BLaER1 treated with 17β-estradiol and CSF1 and Interleukin-3, amounts not matched to agents 10 nM and 100 nM (cell line): ENCODE measurements around the gene CSNK1D.
A peak's percentile ranks its signal among the peaks of the same experiment; 100 is the strongest.

ENCODE experiments used
- H3K27ac ChIP-seq, 11 experiments: shearing (Covaris generic); formaldehyde crosslinking; 2 replicates each; pipeline ENCODE4 v1.8.1; 2022
- H3K27me3 ChIP-seq, 11 experiments: shearing (Covaris generic); formaldehyde crosslinking; 2 replicates each; pipeline ENCODE4 v1.8.1; 2022
- H3K36me3 ChIP-seq, 11 experiments: shearing (Covaris generic); formaldehyde crosslinking; 2 replicates each; pipeline ENCODE4 v1.8.1; 2022
- H3K4me1 ChIP-seq, 10 experiments: shearing (Covaris generic); formaldehyde crosslinking; 2 replicates each; pipeline ENCODE4 v1.8.1; 2022
- H3K4me2 ChIP-seq, 11 experiments: shearing (Covaris generic); formaldehyde crosslinking; 2 replicates each; pipeline ENCODE4 v1.8.1; 2022
- H3K4me3 ChIP-seq, 10 experiments: shearing (Covaris generic); formaldehyde crosslinking; 2 replicates each; pipeline ENCODE4 v1.8.1; 2022
- H3K9ac ChIP-seq, 11 experiments: shearing (Covaris generic); formaldehyde crosslinking; 2 replicates each; pipeline ENCODE4 v1.8.1; 2022
- H3K9me3 ChIP-seq, 11 experiments: shearing (Covaris generic); formaldehyde crosslinking; replicated peaks in 1 of 11; 2 replicates each; pipeline ENCODE4 v1.8.1; 2022
- H4K20me1 ChIP-seq, 11 experiments: shearing (Covaris generic); formaldehyde crosslinking; 2 replicates each; pipeline ENCODE4 v1.8.1; 2022
- Cebpa-rat ChIP-seq, 11 experiments: shearing (Covaris generic); IDR thresholded peaks; 2 replicates each; pipeline ENCODE4 v1.8.1; 2022

Gene CSNK1D

GRCh38 chr17:82294064-82294773, 20.7 kb upstream of the CSNK1D start:
- H3K36me3 ChIP-seq: no peaks in the 10 kb centered on the region
- peaks cover 56 to 86% (median 73%) of the 10 kb centered on the region in 10 experiments for H3K4me1 ChIP-seq
- no peaks in the 10 kb centered on the region for H3K27me3 ChIP-seq
- TF ChIP-seq Cebpa-rat (IDR thresholded peaks at IDR 0.05): no peak
- H3K4me3 ChIP-seq: peak overlapping the region in 4 of 10 experiments; percentile 9 to 56 (median 42); a peak in 4 of 20 replicates
- no peaks in the 10 kb centered on the region for H3K9me3 ChIP-seq
- no peaks in the 10 kb centered on the region; a peak in 1 of 22 replicates for H4K20me1 ChIP-seq
- peak overlapping the region in 4 of 11 experiments; percentile 32 to 59 (median 37); a peak in 7 of 22 replicates for H3K9ac ChIP-seq
- H3K27ac ChIP-seq: peak overlapping the region in 4 of 11 experiments; percentile 33 to 56 (median 43); a peak in 2 of 22 replicates
- H3K4me2 ChIP-seq: peak overlapping the region; percentile 56 to 100 (median 75)

- no peaks in the 10 kb centered on the region for H3K36me3 ChIP-seq
- H3K27me3 ChIP-seq: no peaks in the 10 kb centered on the region
- H3K9me3 ChIP-seq: peaks cover 0 to 5% (median 0%) of the 10 kb centered on the region in 11 experiments; a peak in 3 of 22 replicates
- H3K27ac ChIP-seq: peak overlapping the region; percentile 85 to 91 (median 87)
- no peaks in the 10 kb centered on the region for H4K20me1 ChIP-seq
- H3K4me1 ChIP-seq: peaks cover 45 to 86% (median 64%) of the 10 kb centered on the region in 10 experiments
- no peak for TF ChIP-seq Cebpa-rat (IDR thresholded peaks at IDR 0.05)
- H3K4me2 ChIP-seq: peak overlapping the region; percentile 87 to 99 (median 97)
- H3K4me3 ChIP-seq: peak overlapping the region; percentile 69 to 97 (median 84)
- peak overlapping the region; percentile 84 to 97 (median 89) for H3K9ac ChIP-seq
These were observed 19.0 kb upstream of the CSNK1D start for GRCh38 chr17:82292251-82293154.

- H3K4me2 ChIP-seq: peak overlapping the region; percentile 87 to 99 (median 97)
- H4K20me1 ChIP-seq: no peaks in the 10 kb centered on the region
- H3K9ac ChIP-seq: peak overlapping the region; percentile 84 to 97 (median 89)
- H3K4me1 ChIP-seq: peaks cover 39 to 86% (median 59%) of the 10 kb centered on the region in 10 experiments
- no peaks in the 10 kb centered on the region for H3K36me3 ChIP-seq
- peak overlapping the region; percentile 69 to 97 (median 84) for H3K4me3 ChIP-seq
- peak overlapping the region; percentile 85 to 91 (median 87) for H3K27ac ChIP-seq
- no peaks in the 10 kb centered on the region for H3K27me3 ChIP-seq
- TF ChIP-seq Cebpa-rat (IDR thresholded peaks at IDR 0.05): no peak
- peaks cover 0 to 11% (median 6%) of the 10 kb centered on the region in 11 experiments; a peak in 5 of 22 replicates for H3K9me3 ChIP-seq
These were observed 18.2 kb upstream of the CSNK1D start for GRCh38 chr17:82291582-82292250.

- Histone ChIP-seq H3K27ac (peak overlapping the region in 1 of 11 experiments; percentile 17; a peak in 1 of 22 replicates), H3K4me3 (no peak overlapping the region), H3K4me2 (peak overlapping the region in 10 of 11 experiments; percentile 0 to 51 (median 32); a peak in 10 of 22 replicates), H3K36me3 (no peaks in the 10 kb centered on the region), H3K4me1 (peaks cover 20 to 58% (median 37%) of the 10 kb centered on the region in 10 experiments), H3K27me3 (no peaks in the 10 kb centered on the region), H3K9ac (no peak overlapping the region), H4K20me1 (no peaks in the 10 kb centered on the region), H3K9me3 (peaks cover 0 to 11% (median 6%) of the 10 kb centered on the region in 11 experiments; a peak in 5 of 22 replicates)
- TF ChIP-seq Cebpa-rat (IDR thresholded peaks at IDR 0.05): no peak
These were observed 14.6 kb upstream of the CSNK1D start for GRCh38 chr17:82287868-82288801.

GRCh38 chr17:82287013-82287867, 13.7 kb upstream of the CSNK1D start:
- Histone ChIP-seq H4K20me1 (no peaks in the 10 kb centered on the region), H3K4me1 (peaks cover 27 to 61% (median 40%) of the 10 kb centered on the region in 10 experiments), H3K27ac (peak overlapping the region in 1 of 11 experiments; percentile 17; a peak in 1 of 22 replicates), H3K36me3 (no peaks in the 10 kb centered on the region), H3K9ac (no peak overlapping the region), H3K27me3 (no peaks in the 10 kb centered on the region), H3K4me2 (peak overlapping the region in 8 of 11 experiments; percentile 0 to 51 (median 36); a peak in 14 of 22 replicates), H3K9me3 (peaks cover 0 to 11% (median 6%) of the 10 kb centered on the region in 11 experiments; a peak in 5 of 22 replicates), H3K4me3 (no peak overlapping the region)
- TF ChIP-seq Cebpa-rat (IDR thresholded peaks at IDR 0.05): no peak

- H3K27ac ChIP-seq: no peak overlapping the region
- H4K20me1 ChIP-seq: no peaks in the 10 kb centered on the region
- H3K4me2 ChIP-seq: no peak overlapping the region
- no peak overlapping the region for H3K4me3 ChIP-seq
- H3K9me3 ChIP-seq: peaks cover 0 to 11% (median 6%) of the 10 kb centered on the region in 11 experiments; a peak in 5 of 22 replicates
- no peaks in the 10 kb centered on the region for H3K27me3 ChIP-seq
- H3K36me3 ChIP-seq: no peaks in the 10 kb centered on the region
- H3K4me1 ChIP-seq: peaks cover 16 to 53% (median 36%) of the 10 kb centered on the region in 10 experiments; a peak in 18 of 20 replicates
- no peak overlapping the region for H3K9ac ChIP-seq
- TF ChIP-seq Cebpa-rat (IDR thresholded peaks at IDR 0.05): no peak
These were observed 11.6 kb upstream of the CSNK1D start for GRCh38 chr17:82285141-82285540.

GRCh38 chr17:82283208-82283749, 9.8 kb upstream of the CSNK1D start:
- H4K20me1 ChIP-seq: no peaks in the 10 kb centered on the region
- peak overlapping the region in 7 of 11 experiments; percentile 14 to 62 (median 43); a peak in 13 of 22 replicates for H3K4me2 ChIP-seq
- H3K4me1 ChIP-seq: peaks cover 16 to 50% (median 37%) of the 10 kb centered on the region in 10 experiments; a peak in 19 of 20 replicates
- H3K9ac ChIP-seq: peak overlapping the region in 6 of 11 experiments; percentile 0 to 42 (median 30); a peak in 5 of 22 replicates
- TF ChIP-seq Cebpa-rat (IDR thresholded peaks at IDR 0.05): no peak
- no peaks in the 10 kb centered on the region for H3K36me3 ChIP-seq
- H3K27ac ChIP-seq: no peak overlapping the region
- no peaks in the 10 kb centered on the region for H3K27me3 ChIP-seq
- H3K4me3 ChIP-seq: no peak overlapping the region
- H3K9me3 ChIP-seq: peaks cover 0 to 11% (median 6%) of the 10 kb centered on the region in 11 experiments; a peak in 5 of 22 replicates
